NCI-H1105 (cell line): ENCODE measurements around the gene ASGR2.
A peak's percentile ranks its signal among the peaks of the same experiment; 100 is the strongest.
"Not testable (repeated sequence)": the region's sequence is repeated elsewhere in the genome, so short reads cannot be mapped to it uniquely, and the experiment has no call there.

Experiments
- DNase-seq: peaks from one replicate; lab custom pipeline; 2025; lab: John Stamatoyannopoulos, UW

ASGR2 gene

DNA sequence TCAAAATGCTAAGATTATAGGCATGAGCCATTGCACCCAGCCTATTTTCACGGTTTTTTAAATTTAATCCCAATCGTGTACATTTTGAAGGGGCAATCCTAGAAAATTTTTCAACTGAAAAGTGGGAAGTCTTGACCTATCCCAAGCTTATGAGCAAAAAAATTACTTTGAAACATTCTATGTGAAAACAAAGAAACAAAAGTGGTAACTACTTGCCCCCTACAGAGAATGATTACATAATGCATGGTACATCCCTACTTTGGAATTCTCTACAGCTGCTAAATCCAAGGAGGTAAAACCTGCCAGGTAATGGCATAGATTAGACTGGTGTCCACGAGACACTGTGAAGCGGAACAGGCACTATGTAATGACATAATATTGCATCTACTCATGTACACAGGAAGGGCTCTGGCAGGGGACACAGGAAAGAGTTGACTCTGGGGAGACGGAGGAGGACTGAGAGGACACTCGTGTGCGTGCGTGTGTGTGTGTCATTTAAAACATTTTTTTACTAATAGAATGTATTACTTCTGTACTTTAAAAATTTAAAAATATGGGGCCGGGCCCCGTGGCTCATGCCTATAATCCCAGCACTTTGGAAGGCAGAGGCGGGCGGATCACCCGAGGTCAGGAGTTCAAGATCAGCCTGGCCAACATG lies 15.7 kb downstream of the ASGR2 start:
- no peak for DNase-seq

DNA sequence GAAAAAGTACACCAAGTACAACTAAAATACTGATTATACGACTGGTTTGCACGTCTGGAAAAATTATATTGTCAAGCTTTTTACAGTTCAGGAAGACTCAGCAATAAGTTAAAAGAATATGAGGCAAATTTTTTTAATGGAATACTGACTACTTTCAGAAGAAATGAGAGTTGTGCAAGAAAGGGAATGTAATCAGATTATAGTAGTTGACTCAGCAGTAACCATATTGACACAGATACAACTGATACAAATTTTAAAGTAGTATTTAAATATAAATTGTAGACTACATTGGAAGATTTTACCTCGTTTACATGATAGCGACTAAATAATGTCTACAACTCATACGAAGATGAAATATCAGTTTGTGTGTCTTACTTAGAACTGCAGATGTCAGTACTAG lies 16.7 kb downstream of the ASGR2 start:
- no peak for DNase-seq

DNA sequence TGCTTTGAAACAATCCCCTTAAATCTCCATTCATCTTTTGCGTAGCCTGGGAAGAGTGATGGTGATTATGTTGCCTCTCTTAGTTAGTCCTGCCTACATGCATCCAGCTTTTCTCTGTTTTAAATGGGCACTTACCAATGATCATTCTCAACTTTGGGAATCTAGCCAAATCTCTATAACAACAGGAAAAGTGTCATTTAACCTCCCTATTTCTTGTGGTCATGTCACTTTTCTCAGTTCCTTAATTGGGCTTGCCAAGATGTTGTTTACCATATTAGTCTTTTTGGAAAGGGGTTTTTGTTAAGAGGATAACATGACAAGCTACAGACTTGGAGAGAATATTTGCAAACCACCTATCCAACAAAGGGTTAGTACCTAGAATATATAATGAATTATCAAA lies 19.0 kb downstream of the ASGR2 start:
- peak; percentile 72 for DNase-seq

DNA sequence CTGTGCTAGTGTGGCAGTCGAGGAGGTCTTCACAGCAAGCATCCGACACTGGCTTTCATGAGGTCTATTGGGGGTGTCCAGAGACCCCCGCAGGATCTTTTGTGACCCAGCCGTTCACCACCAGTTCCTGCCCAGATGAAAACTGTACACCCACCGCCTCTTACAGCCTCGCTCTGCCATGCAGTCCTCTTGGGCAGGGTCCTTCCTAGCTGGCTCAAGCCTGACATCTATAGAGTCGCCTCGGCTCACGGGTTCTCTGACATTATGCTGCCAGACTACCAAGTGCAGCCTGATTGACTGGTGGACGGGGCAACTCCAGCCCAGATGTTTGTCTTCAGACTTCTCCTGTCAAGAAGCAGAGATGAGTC lies 20.0 kb downstream of the ASGR2 start:
- no peak for DNase-seq

DNA sequence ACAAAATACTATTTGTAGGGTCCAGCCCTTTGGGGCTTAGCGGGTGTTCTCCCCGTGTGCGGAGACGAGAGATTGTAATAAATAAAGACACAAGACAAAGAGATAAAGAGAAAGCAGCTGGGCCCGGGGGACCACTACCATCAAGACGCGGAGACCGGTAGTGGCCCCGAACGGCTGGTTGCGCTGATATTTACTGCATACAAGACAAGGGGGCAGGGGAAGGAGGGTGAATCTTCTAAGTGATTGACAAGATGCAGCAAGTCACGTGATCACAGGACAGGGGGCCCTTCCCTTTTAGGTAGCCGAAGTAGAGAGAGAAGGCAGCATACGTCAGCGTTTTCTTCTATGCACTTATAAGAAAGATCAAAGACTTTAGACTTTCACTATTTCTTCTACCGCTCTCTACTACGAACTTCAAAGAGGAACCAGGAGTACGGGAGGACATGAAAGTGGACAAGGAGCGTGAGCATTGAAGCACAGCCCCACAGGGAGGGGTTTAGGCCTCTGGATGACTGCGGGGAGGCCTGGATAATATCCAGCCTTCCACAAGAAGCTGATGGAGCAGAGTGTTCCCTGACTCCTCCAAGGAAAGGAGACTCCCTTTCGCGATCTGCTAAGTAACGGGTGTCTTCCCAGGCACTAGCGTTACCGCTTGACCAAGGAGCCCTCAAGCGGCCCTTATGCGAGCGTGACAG lies 23.2 kb downstream of the ASGR2 start:
- not testable (repeated sequence) for DNase-seq

DNA sequence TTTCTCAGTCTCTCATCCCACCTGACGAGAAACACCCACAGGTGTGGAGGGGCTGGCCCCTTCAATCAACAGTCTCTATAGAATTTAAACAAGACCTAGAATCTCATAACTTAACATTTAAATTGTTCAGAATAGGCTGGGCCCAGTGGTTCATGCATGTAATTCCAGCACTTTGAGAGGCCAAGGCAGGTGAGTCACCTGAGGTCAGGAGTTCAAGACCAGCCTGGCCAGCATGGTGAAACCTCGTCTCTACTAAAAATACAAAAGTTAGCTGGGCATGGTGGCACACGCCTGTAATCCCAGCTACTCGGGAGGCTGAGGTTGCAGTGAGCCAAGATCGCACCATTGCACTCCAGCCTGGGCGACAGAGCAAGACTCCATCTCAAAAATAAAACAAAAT lies 25.1 kb downstream of the ASGR2 start:
- not testable (repeated sequence) for DNase-seq

DNA sequence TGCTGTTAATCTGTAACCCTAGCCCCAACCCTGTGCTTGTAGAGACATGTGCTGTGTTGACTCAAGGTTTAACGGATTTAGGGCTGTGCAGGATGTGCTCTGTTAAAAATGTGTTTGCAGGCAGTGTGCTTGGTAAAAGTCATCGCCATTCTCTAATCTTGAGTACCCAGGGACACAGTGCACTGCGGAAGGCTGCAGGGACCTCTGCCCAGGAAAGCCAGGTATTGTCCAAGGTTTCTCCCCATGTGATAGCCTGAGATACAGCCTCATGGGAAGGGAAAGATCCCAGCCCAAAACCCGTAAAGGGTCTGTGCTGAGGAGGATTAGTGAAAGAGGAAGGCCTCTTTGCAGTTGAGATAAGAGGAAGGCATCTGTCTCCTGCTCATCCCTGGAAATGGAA lies 26.2 kb downstream of the ASGR2 start:
- not testable (repeated sequence) for DNase-seq

DNA sequence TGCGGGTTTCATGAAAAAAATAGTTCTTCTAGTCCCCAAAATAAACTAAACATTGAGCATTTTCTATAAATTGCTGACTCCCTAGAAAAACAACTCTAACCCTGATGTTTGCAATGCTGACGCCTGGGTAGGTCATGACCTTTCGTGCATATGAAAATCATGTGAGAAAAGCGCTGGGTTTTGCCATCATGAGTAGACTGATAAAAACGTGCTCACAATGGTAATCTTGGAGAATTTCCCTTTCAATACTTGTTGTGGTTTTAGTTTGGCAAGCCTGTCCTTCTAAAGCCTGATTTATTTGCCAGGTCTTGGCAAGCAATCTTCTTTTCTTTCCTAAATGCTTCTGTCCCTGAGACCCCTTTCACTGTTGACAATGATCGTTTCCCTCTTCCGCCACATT lies 30.5 kb downstream of the ASGR2 start:
- DNase-seq, result no peak

DNA sequence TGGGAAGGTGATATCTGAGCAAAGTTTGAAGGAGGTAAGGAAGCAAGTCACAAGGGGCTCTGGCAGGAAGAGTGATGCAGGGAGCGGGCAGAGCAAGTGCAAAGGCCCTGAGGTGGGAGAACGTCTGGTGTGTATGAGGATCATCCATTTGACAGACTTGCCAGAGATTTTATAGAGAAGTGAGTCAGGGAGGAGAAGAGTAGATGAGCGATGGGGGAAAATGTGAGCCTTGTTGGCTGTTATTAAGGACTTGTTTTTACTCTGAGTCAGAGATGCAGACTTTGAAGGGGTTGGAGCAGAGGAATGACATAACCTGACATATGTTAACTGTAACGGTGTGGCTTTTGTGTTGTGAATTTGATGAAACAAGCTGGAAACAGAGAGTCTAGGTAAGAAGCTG lies 31.0 kb downstream of the ASGR2 start:
- DNase-seq, result no peak

DNA sequence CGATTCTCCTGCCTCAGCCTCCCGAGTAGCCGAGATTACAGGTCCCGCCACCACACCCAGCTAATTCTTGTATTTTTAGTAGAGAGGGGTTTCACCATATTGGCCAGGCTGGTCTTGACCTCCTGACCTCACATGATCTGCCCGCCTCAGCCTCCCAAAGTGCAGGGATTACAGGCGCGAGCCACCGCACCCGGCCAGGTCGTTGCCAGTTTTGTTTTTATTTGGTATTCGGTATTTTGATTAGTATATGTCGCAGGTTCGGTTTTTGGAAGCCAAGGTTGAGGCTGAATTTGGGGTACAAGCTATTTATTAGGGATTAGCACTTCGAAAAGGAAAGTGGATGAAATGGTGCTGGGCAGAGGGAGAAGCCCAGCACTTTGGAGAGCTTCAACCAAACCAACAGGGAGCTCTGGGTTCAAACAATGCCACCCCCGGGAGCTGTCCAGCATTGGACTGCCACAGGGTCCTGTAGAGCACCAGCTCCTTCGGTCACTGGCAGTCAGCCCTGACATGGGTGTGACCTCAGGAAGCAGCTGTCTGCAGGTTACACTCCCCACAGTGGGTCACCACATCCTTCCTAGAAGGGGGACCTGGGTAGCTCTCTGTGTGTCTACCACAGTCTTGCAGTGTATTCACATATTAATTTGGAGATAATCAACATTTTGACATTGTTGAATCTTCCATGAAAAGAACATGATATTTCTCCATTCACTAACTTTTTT lies 33.1 kb downstream of the ASGR2 start:
- no peak for DNase-seq

DNA sequence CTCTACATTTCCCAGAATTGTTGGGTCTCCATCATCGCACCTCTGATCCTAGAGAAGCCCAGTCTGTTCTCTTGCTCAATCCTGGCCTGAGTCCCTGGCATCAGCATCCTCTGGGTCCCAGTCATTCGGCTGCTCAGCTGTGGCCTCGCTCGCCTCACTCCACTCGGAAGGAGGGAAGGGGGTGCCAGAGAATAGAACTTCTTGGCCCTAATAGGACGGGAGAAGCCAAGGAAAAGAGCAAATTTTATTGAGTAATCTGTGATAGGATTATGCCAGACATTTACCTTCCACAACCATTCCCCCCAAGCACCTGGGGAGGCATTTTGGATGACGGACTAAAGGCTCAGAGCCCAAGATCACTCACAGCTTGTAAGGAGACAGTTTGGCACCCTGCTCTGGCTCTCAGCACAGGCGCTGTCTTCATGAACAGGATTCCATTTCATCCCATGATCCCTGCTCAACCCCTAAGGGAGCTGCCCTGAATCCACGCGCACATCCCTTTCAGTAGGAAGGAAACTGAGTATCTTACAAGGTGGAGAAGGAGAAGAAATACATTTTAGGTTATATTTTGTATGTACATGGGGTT lies 34.1 kb downstream of the ASGR2 start:
- no peak for DNase-seq

DNA sequence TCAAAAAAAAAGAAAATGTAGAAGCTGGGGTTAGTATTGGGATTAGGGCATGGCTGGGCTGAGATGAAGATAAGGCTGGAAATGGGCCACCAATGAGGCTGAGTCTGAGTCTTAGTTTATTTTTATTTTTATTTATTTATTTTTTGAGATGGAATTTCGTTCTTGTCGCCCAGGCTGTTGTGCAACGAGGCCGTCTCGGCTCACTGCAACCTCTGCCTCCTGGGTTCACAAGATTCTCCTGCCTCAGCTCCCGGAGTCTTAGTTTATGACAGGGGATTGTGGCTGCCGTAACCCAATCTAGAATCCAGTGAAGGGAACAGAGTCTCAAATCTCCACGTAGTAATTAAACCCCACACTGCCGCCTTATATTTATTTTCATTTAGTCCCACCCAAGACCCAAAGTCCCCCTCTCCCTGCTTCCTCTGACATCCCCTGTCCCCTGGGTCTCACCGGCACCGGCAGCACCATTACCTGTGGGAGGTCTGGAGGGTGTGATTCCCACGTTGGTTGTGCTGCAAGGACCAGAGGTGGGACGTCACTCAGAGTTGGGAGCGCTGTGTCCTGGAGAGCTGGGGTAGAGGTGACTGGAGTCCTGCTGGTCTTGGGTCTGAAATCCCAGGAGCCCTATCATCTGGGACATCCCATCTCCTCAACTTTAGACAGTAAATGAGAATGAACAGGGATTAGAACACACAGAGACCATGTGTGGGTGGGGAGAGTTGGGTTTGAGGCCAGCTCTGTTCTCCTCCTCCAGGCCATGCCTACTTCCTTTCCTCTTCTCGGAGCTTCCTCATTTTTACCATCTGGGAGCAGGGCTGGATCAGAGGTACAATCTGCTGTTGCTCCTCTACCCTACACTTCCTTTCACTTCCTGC lies 34.8 kb downstream of the ASGR2 start, which contains the start of gene CLEC10A:
TSS of gene CLEC10A (minus strand) at position 671 of the 875 bp plus-strand sequence. CDS start 1,439 bp downstream, outside the sequence.
- DNase-seq, result no peak

DNA sequence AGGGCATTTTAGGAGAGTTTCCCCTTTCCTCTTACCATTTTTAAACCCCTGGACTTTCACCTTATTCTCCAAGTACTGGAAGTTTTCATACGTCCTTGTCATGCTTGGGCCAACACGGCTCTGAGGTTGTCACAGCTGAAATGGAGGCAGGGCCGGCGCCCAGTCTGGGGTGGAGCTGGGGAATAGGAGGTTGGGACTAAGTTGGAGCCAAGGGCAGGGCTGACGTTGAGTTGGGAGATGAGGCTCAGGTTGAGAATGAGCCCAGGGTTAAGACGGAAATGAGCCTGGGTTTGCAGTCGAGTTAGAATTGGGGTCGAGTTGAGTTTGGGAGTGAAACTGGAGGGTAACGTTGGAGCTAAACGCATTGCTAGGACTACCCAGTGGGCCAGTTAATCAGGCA lies 35.9 kb downstream of the ASGR2 start:
- no peak for DNase-seq

DNA sequence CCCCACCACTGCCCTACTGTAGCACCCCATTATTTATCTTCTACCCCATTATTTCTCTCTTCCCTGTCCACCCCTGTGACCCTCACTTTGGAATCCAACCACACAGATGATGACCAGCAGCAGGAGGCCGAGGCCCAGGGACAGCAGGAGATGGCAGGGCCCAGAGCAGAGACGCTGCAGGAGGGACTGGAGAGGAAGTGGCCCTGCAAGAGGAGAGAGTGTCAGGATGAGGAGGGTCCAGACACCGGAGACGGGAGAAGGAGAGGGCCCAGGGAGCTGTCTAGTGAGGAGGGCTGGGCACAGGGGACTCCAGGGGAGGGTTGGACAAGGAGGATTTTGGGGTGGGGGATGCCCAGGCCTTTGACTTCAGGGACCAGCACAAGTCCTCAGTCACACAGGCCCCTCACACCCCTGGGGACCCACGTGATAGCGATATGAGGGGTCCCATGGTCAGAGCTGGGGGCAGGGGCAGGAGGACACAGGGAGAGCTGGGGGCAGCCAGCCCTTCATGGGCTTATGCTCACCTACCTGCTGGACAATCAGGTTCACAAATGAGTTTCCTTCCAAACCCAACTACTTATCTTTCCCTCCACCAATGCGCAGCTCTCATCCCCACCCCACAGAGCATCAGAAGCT lies 36.6 kb downstream of the ASGR2 start:
- no peak for DNase-seq

DNA sequence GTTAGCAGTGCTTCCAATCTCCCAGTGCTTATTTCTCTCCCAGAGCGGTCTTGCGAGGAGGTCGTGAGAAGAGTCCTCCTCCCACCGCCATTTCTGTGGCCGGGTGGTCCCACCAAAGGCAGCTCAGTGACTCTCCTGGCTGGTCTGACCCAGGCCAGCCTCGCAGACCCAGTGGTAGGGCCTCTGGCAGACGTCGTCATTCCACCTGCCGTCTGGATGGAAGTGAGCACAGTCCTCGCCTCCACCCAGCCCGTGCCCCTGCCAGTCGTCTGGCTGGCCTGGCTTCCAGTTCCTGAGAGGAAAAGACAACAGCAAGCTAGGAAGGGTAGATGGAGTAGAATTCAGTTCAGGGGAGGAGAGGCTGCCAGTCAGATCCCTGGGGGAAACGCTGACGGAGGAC lies 39.7 kb downstream of the ASGR2 start:
- no peak for DNase-seq

DNA sequence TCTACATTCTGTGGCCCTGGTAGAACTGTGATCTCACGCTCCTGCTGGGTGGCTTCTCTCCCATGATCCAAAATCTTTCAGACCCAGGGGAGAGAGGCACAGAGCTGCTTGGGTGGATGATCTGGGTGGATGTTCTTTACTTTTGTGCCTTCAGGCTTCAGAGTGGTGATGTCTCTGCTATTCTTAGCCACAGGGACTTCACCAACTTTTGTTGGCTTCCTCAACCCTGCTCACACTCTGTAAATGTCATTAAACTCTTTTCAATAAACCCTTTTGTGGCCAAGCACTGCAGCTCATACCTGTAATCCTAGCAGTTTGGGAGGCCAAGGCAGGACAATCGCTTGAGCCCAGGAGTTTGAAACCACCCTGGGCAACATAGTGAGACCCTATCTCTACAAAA lies 42.2 kb downstream of the ASGR2 start:
- no peak for DNase-seq

DNA sequence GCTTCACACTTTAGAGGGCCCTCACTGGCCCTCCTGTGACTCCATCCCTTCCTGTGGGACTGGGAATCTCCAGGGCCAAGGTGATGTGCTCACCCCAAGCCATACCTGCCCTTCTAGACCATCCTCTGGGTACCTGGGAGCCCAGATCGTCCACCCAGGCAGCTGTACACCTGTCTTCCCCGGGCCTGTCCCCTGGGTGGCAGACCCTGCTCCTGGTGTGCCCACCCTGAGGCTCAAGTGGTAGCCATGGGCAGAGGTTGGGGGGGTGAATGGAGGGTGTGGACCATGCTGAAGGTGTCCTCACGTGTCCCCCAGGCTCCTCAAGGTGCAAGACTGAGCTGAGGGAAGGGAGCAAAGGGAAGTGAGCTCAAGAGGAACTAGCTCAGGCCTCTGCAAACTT lies 43.9 kb downstream of the ASGR2 start:
- DNase-seq, result no peak

DNA sequence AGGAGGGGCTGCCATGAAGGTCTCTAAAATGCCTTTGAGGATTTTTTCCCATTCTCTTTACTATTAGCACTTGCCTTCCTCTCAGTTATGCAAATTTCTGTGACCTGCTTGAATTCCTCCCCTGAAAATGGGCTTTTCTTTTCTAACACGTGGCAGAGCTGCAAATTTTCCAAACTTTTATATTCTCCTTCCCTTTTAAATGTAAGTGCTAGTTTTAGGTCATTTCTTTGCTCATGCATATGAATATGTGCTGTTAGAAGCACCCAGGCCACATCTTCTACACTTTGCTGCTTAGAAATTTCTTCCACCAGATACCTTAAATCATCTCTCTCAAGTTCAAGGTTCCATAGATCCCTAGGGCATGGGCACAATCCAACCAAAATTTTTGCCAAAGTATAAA lies 46.4 kb downstream of the ASGR2 start:
- DNase-seq, result no peak

DNA sequence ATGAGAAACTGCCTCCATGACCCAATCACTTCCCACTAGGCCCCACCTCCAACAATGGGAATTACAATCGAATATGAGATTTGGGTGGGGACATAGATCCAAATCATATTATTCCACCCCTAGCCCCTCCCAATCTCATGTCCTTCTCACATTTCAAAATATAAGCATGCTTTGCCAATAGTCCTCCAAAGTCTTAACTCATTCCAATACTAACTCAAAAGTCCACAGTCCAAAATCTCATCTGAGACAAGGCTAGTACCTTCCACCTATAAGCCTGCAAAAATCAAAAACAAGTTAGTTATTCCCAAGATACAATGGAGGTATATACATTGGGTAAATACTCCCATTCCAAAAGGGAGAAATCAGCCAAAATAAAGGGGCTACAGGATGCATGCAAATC lies 47.4 kb downstream of the ASGR2 start:
- DNase-seq, result no peak

DNA sequence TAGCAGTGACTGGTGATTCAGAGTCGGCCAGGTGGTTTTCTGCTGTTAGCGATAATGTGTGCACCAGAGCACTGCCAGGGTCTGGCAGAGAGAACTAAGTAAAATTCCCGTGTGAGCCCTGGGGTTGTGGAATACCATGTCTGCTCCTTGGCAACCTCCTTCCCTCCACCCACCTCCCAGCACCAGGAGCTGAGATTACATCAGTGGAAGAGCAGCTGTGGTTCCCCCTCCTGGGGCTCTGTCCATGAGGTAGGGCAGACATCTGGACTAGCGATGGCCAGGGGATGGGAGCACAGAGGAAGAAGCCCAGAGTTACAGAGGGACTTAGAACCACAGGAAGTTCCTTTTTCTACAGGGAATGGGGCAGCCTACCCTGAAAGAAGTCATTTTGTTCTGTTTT lies 50.4 kb downstream of the ASGR2 start:
- DNase-seq, result no peak

DNA sequence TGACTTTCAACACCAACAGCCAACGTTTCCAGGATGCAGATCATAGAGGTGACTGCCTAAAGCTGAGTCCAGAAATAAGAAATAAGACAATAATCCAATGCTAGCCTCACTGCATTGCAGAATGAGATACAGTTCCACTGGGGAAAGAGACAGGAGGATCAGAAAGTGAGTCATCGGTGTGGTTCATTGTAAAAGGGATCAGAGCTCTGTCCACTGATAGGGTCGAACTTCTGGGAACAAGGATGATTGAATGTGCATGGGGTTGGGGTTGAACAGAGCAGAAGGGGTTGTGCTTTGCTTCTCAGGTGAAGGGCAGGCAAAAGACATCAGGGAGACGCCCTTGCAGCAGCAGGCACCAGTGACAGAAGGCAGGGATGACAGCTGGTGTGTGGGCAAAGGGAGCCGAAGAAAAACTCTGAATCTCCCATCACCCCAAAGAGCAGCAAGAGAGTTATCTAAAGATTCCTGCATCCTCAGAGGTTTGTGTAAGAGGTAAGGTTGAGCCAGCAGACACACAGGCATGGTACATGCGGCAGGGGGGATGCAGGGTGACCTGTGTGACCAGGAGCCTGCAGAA lies 51.0 kb downstream of the ASGR2 start:
- DNase-seq, result no peak
